Keratinocyte (primary cell): Measurements from ENCODE around the gene FAM120B.

Experiments used
- CTCF ChIP-seq, 3 experiments: IDR thresholded peaks in 1 of 3; conservative IDR thresholded peaks in 1 of 3; optimal IDR thresholded peaks in 1 of 3; 2 replicates in 2 of 3; 3 replicates in 1 of 3; pipeline versions ENCODE3 to v1.5.1; 2011; ENCODE audit warnings: low read length in 3 of 3, mild to moderate bottlenecking in 3 of 3, moderate library complexity in 2 of 3, control low read depth in 1 of 3, inconsistent platforms in 1 of 3; ENCODE audit not compliant: insufficient read depth in 2 of 3; ENCODE audit errors: extremely low read depth in 1 of 3
- EZH2 ChIP-seq: IDR thresholded peaks from one replicate; pipeline ENCODE4 v1.6.1; 2012; ENCODE audit warnings: inconsistent platforms, mild to moderate bottlenecking, low read length, moderate library complexity

- TF ChIP-seq CTCF (optimal IDR thresholded peaks at IDR 0.05 in 1 of 3, IDR thresholded peaks at IDR 0.05 in 1 of 3, conservative IDR thresholded peaks at IDR 0.05 in 1 of 3; ENCODE audit: extremely low read depth in 1 of 3, insufficient read depth in 2 of 3, low read length in 3 of 3) (no peak), EZH2 (no peak)
Observed at GRCh38 chr6:170439366-170440361, 133.1 kb downstream of the FAM120B start.
